ENCODE results near the gene PPFIA3.

Gene PPFIA3

GRCh38 chr19:49085868-49086232 lies 33.5 kb upstream of the PPFIA3 start:
- TF ChIP-seq YY1 (IDR thresholded peaks at IDR 0.05; ENCODE audit: low read depth) = no peak
- no peak for TF ChIP-seq ZBTB7A (IDR thresholded peaks at IDR 0.05; ENCODE audit: low read depth)
- TF ChIP-seq MAX (IDR thresholded peaks at IDR 0.05) = no peak
- no peak for TF ChIP-seq RAD21 (IDR thresholded peaks at IDR 0.05; ENCODE audit: low read depth)
- no peak for TF ChIP-seq EGR1 (IDR thresholded peaks at IDR 0.05)
- TF ChIP-seq TAF1 (IDR thresholded peaks at IDR 0.05; ENCODE audit: low read depth) = no peak
- no peak for TF ChIP-seq USF1 (IDR thresholded peaks at IDR 0.05)
- TF ChIP-seq CEBPB (IDR thresholded peaks at IDR 0.05) = no peak
- TF ChIP-seq TEAD4 (IDR thresholded peaks at IDR 0.05) = no peak
- TF ChIP-seq REST (IDR thresholded peaks at IDR 0.05; ENCODE audit: low read depth) = no peak
- no peak for TF ChIP-seq CREB1 (IDR thresholded peaks at IDR 0.05; ENCODE audit: low read depth)
- TF ChIP-seq FOXM1 (IDR thresholded peaks at IDR 0.05; ENCODE audit: borderline replicate concordance, low read depth) = no peak
- TF ChIP-seq TCF12 (IDR thresholded peaks at IDR 0.05; ENCODE audit: low read depth) = no peak

- TF ChIP-seq MAX (IDR thresholded peaks at IDR 0.05) (no peak), USF1 (IDR thresholded peaks at IDR 0.05) (no peak), TCF12 (IDR thresholded peaks at IDR 0.05; ENCODE audit: low read depth) (no peak), CREB1 (IDR thresholded peaks at IDR 0.05; ENCODE audit: low read depth) (no peak), TAF1 (IDR thresholded peaks at IDR 0.05; ENCODE audit: low read depth) (no peak), YY1 (IDR thresholded peaks at IDR 0.05; ENCODE audit: low read depth) (no peak), TEAD4 (IDR thresholded peaks at IDR 0.05) (no peak), CEBPB (IDR thresholded peaks at IDR 0.05) (no peak), ZBTB7A (IDR thresholded peaks at IDR 0.05; ENCODE audit: low read depth) (no peak), RAD21 (IDR thresholded peaks at IDR 0.05; ENCODE audit: low read depth) (no peak), FOXM1 (IDR thresholded peaks at IDR 0.05; ENCODE audit: borderline replicate concordance, low read depth) (no peak), NFIC (IDR thresholded peaks at IDR 0.05) (no peak), EP300 (IDR thresholded peaks at IDR 0.05; ENCODE audit: borderline replicate concordance) (no peak), REST (IDR thresholded peaks at IDR 0.05; ENCODE audit: low read depth) (no peak), EGR1 (IDR thresholded peaks at IDR 0.05) (no peak)
Measured at GRCh38 chr19:49086296-49086695, 33.0 kb upstream of the PPFIA3 start.

- TF ChIP-seq REST (IDR thresholded peaks at IDR 0.05; ENCODE audit: low read depth) = no peak
- TF ChIP-seq MAX (IDR thresholded peaks at IDR 0.05) = no peak
- no peak for TF ChIP-seq FOXM1 (IDR thresholded peaks at IDR 0.05; ENCODE audit: borderline replicate concordance, low read depth)
- TF ChIP-seq ZBTB7A (IDR thresholded peaks at IDR 0.05; ENCODE audit: low read depth) = no peak
- no peak for TF ChIP-seq YY1 (IDR thresholded peaks at IDR 0.05; ENCODE audit: low read depth)
- TF ChIP-seq CEBPB (IDR thresholded peaks at IDR 0.05) = no peak
- TF ChIP-seq CREB1 (IDR thresholded peaks at IDR 0.05; ENCODE audit: low read depth) = no peak
- TF ChIP-seq TAF1 (IDR thresholded peaks at IDR 0.05; ENCODE audit: low read depth) = no peak
Measured at GRCh38 chr19:49091391-49092038, 27.8 kb upstream of the PPFIA3 start.

- TF ChIP-seq MAX (IDR thresholded peaks at IDR 0.05) = no peak
- TF ChIP-seq CEBPB (IDR thresholded peaks at IDR 0.05) = no peak
- no peak for TF ChIP-seq TCF12 (IDR thresholded peaks at IDR 0.05; ENCODE audit: low read depth)
- TF ChIP-seq RAD21 (IDR thresholded peaks at IDR 0.05; ENCODE audit: low read depth) = no peak
- no peak for TF ChIP-seq REST (IDR thresholded peaks at IDR 0.05; ENCODE audit: low read depth)
- TF ChIP-seq YY1 (IDR thresholded peaks at IDR 0.05; ENCODE audit: low read depth) = no peak
- TF ChIP-seq TEAD4 (IDR thresholded peaks at IDR 0.05) = no peak
- no peak for TF ChIP-seq TAF1 (IDR thresholded peaks at IDR 0.05; ENCODE audit: low read depth)
Measured at GRCh38 chr19:49092686-49093085, 26.7 kb upstream of the PPFIA3 start.
